ENCODE results near the gene KDM2B. TPM values are rescaled to one million over a fixed set of nuclear protein-coding genes. Genes with fewer than 3 reads are reported as not detected.

KDM2B gene
- total and polyA plus RNA-seq, 10 of the 15 experiments (the other 5 are each of a cell fraction or from before 2014, with no cell fraction given): 13.6 to 124 (median 40.4) TPM

GRCh38 chr12:121522971-121523370, 57.9 kb downstream of the KDM2B start (continued):
- peak; percentile 43; the same call in 1 of the 2 replicates for TF ChIP-seq EED (IDR thresholded peaks at IDR 0.05; ENCODE audit: low read depth)
- TF ChIP-seq ZBTB4 (CRISPR knock-in tag; IDR thresholded peaks at IDR 0.05): no peak
- no peak for TF ChIP-seq STAT1 (conservative IDR thresholded peaks at IDR 0.05)
- TF ChIP-seq TAF1 (IDR thresholded peaks at IDR 0.05; ENCODE audit: borderline replicate concordance, low read depth, low read length): no peak
- no peak for TF ChIP-seq ZBTB40 (IDR thresholded peaks at IDR 0.05; ENCODE audit: borderline replicate concordance)
- no peak for TF ChIP-seq ESRRA (IDR thresholded peaks at IDR 0.05; ENCODE audit: low read length)
- TF ChIP-seq PRDM15 (CRISPR knock-in tag; IDR thresholded peaks at IDR 0.05): no peak
- no peak for TF ChIP-seq BACH1 (IDR thresholded peaks at IDR 0.05; ENCODE audit: borderline replicate concordance)
- no peak for TF ChIP-seq EZH2 (IDR thresholded peaks at IDR 0.05; ENCODE audit: borderline replicate concordance, control insufficient read depth, low read depth, low read length)
- no peak for TF ChIP-seq CREB1 (IDR thresholded peaks at IDR 0.05; ENCODE audit: low read depth)
- TF ChIP-seq JUND (IDR thresholded peaks at IDR 0.05; ENCODE audit: low read depth, low read length): no peak; the same call in 1 of the 2 replicates
- TF ChIP-seq RCOR1 (conservative IDR thresholded peaks at IDR 0.05; ENCODE audit: low read depth, low read length): 0 out of 2 replicates have a peak, but pooled peaks have one; percentile 60
- no peak for TF ChIP-seq FOXK2 (IDR thresholded peaks at IDR 0.05)
- no peak for TF ChIP-seq PML (IDR thresholded peaks at IDR 0.05; ENCODE audit: low read length)
- no peak for TF ChIP-seq TBL1XR1 (IDR thresholded peaks at IDR 0.05; ENCODE audit: low read depth, low read length)
- TF ChIP-seq E4F1 (IDR thresholded peaks at IDR 0.05; ENCODE audit: borderline replicate concordance, partially characterized antibody): no peak
- TF ChIP-seq NR2F1 (conservative IDR thresholded peaks at IDR 0.05): 0 out of 2 replicates have a peak, but pooled peaks have one; percentile 29

Measured in GM12878 (cell line).